AML-193 (cell line): Measurements from ENCODE around the gene FXYD3.
"Not testable (repeated sequence)": the region's sequence is repeated elsewhere in the genome, so short reads cannot be mapped to it uniquely, and the experiment has no call there.

Experiments
- DNase-seq, 2 experiments: peaks; one replicate each; lab custom pipeline; 2025; lab: John Stamatoyannopoulos, UW

FXYD3 gene

GRCh38 chr19:35125749-35126623 lies 10.4 kb downstream of the FXYD3 start:
- DNase-seq: no peak

- DNase-seq: no peak
These were observed 11.0 kb downstream of the FXYD3 start for GRCh38 chr19:35126624-35126959.

GRCh38 chr19:35127871-35128270 lies 12.2 kb downstream of the FXYD3 start:
- no peak for DNase-seq

GRCh38 chr19:35128398-35129057 lies 12.9 kb downstream of the FXYD3 start:
- no peak for DNase-seq

GRCh38 chr19:35129724-35130274 lies 14.2 kb downstream of the FXYD3 start:
- not testable (repeated sequence) for DNase-seq

- no peak for DNase-seq
These were observed 15.4 kb downstream of the FXYD3 start for GRCh38 chr19:35130761-35131720.

GRCh38 chr19:35132254-35132653 lies 16.6 kb downstream of the FXYD3 start:
- DNase-seq: no peak

GRCh38 chr19:35133826-35134225 lies 18.2 kb downstream of the FXYD3 start:
- DNase-seq: no peak

GRCh38 chr19:35134601-35135242 lies 19.1 kb downstream of the FXYD3 start, which contains the start of gene LGI4:
TSS of gene LGI4 (minus strand) at chr19:35135059. CDS start at chr19:35134680, 379 bp downstream.
- no peak for DNase-seq

- DNase-seq: peak; percentile 34 to 35
These were observed 19.8 kb downstream of the FXYD3 start for GRCh38 chr19:35135389-35135909.

- DNase-seq: no peak
These were observed 20.6 kb downstream of the FXYD3 start for GRCh38 chr19:35136231-35136630.

- no peak for DNase-seq
These were observed 21.5 kb downstream of the FXYD3 start for GRCh38 chr19:35136977-35137702.

GRCh38 chr19:35138305-35138892 lies 22.8 kb downstream of the FXYD3 start, which contains the start of gene FXYD1:
TSS of gene FXYD1 (plus strand) at chr19:35138824. CDS start at chr19:35140080, 1,256 bp downstream.
- DNase-seq: no peak

GRCh38 chr19:35140207-35140961 lies 24.8 kb downstream of the FXYD3 start:
- DNase-seq: no peak

- DNase-seq: peak; percentile 77 to 79
These were observed 25.6 kb downstream of the FXYD3 start for GRCh38 chr19:35140962-35141836.

- DNase-seq: no peak
These were observed 26.4 kb downstream of the FXYD3 start for GRCh38 chr19:35141837-35142605.

GRCh38 chr19:35142606-35143230 lies 27.1 kb downstream of the FXYD3 start:
- peak; percentile 7 to 25 for DNase-seq
